HG03558 (cell line): Measurements from ENCODE around the gene METTL2B.
A peak's percentile ranks its signal among the peaks of the same experiment; 100 is the strongest.

ENCODE experiments used
- ATAC-seq: cut with Tn5 transposase; IDR thresholded peaks from one replicate; pipeline ENCODE4 v1.9.1; 2021; ENCODE audit warnings: moderate number of reproducible peaks; ENCODE audit not compliant: unreplicated experiment; ENCODE audit errors: extremely low read depth

The METTL2B gene, protein sequence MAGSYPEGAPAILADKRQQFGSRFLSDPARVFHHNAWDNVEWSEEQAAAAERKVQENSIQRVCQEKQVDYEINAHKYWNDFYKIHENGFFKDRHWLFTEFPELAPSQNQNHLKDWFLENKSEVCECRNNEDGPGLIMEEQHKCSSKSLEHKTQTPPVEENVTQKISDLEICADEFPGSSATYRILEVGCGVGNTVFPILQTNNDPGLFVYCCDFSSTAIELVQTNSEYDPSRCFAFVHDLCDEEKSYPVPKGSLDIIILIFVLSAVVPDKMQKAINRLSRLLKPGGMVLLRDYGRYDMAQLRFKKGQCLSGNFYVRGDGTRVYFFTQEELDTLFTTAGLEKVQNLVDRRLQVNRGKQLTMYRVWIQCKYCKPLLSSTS

DNA sequence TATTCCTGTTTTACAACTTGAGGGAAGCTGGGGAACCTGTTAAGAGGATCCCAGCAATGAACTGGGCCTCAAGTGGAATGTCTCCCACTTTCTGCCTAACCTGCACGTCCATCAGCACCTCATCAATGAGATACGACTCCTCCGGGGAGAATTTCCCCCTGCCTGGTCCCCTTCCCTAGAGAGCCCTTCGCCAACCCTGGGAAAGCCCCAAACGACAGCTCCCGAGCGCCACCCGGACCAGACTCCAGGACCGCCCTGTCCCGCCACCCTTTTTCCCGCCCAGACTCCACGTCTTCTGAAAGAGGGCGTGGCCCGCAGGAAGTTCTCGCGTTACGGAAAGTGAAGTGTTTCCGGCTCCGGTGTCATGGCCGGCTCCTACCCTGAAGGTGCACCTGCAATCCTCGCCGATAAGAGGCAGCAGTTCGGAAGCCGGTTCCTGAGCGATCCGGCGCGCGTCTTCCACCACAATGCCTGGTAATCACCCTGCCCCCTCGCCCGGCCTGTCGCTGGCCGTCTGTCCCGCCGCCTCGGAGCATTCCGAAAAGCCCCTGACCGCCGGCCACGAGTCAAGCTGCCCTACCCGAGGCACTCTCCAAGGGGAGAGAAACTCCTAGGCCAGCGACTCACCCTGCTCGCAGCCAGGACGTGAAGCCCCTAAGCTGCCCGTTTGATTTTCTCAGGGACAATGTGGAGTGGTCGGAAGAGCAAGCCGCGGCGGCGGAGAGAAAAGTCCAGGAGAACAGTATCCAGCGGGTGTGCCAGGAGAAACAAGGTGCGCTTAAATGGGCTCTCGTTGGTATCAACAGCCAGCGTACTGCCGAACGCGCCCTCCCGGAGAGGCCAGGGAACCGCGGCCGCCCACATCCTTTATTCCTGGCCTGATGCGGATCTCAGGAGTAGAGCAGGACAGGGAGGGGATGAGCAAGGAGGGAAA, at the start of gene METTL2B:
Gene METTL2B, plus strand, starts transcription at position 347 of the 934 bp plus-strand sequence. Its CDS starts 18 bp downstream, at position 365.
- peak; percentile 84 for ATAC-seq

DNA sequence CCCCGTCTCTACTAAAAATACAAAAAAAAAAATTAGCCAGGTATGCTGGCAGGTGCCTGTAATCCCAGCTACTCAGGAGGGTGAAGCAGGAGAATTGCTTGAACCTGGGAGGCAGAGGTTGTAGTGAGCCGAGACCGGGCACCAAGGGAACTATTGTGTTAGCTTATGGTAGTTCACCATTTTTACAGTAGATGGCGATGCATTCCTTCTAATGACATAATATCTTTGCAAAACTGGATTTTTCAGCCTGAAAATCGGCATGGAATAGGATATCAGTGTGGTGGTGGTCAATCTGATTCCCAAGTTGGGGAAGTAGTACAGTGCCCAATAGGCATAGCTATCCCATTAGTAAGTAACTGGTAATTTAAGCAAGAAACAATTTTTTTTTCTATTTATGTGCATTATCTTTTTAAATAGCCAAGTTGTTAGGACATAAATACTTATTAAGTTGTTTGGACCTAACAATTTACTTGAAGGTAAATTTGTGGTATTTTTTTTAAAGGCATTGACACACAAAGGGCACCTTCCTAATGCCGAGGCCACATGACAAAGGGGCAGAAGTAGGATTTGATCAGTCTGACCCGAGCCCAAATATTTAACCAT, 49.2 kb upstream of the METTL2B start:
- no peak for ATAC-seq

DNA sequence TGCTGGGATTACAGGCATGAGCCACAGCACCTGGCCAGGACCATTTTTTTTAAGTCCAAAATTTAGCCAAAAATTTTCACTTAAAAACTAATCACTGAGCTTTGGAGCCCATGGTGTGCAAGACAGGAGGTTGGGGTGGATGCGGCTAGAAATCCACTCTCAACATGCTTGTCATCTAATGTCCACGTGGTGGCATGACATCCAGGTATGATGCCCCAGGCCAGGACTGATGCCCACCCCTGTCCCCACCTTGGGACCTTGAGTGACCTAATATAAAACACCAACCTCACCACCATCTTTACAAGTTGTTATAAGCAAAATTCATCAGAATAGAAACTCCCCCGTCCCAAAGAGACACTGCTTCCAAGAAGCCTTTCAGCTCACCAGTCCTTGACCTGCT, 46.3 kb upstream of the METTL2B start:
- no peak for ATAC-seq

DNA sequence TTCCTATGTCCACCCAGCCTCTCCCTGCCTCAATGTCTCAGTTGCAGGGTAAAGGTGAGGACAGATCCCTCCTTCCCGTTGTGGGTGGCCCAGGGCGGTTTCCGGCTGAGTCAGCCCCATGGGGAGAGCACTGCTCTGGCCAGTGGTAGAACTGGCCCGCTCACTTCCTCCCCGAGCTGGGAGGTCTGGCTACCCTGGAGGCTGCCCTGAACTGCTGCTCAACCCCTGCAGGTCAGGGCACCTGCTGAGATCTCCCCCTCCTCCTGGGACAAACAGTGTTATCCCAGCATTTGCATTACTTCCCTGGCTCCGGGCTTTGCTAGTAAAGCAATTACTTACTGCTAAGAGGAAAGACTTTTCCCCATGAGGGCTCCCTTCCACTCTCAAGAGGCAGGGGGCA, 45.3 kb upstream of the METTL2B start:
- no peak for ATAC-seq

DNA sequence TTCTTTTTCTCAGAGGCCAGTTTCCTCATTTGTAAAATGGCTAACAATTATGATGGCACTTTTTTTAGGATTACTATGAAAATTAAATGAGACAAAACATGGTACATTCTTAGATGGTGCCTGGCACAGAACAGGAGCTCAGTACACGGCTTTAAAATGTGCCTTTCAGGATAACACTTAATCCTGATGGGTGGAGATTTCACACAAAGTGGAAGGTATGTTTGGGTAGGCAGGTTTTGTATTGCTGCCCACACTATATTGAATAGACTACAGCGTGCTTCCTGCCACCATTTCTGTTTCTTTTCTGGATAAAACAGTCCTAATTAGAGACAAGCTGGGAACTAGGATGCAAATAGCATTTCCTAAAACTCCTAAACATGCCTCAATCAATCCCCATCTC, 44.8 kb upstream of the METTL2B start:
- no peak for ATAC-seq

DNA sequence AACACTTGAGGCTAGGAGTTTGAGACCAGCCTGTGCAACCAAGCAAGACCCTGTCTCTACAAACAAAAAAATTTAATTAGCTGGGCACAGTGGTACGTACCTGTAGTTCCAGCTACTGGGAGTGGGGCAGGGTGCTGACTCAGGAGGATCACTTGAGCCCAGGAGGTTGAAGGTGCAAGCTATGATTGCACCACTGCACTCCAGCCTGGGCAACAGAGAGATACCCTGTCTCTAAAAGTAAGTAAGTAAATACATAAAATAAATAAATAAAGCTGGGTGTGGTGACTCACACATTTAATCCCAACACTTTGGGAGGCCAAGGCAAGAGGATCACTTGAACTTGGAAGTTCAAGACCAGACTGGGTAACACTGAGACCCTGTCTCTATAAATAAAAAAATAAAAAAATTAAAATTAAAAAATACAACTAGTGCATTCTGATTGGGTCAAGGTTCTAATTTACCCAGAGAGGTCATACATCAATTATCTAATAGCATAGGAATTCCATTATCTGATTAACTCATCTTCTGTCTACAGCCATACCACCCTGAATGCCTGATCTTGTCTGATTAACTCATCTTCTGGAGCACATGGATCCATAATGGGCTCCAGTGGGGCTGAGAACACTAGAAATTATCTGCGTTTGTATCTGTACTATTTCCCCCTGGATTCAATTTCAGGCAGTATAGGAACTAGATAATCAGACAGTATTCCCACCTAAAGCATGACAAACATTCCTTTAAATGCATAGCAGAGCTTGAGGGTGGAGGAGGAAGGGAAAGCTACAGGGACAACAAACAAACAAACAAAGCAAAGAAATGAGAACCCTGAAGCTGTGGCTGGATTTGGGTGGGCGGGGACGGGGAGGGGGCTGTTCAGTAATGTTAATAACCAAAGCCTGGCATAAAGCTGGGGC, 41.9 kb upstream of the METTL2B start:
- no peak for ATAC-seq

DNA sequence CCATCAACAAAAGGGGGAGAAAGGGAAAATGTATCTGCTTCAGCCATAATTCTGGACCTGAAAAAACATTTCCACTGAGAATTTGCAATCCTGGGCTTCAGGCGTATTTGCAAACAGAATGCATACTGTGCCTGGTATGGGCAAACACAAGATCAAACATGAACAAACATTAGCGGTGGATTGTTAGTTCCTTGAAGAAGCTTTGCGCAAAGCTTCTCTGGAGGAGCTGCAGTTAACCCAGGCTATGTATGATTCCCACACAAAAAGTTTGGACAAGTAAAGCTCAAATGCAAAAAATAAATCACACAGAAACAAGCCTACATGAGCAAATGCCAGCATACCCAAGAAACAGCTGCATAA, 41.2 kb upstream of the METTL2B start:
- no peak for ATAC-seq

DNA sequence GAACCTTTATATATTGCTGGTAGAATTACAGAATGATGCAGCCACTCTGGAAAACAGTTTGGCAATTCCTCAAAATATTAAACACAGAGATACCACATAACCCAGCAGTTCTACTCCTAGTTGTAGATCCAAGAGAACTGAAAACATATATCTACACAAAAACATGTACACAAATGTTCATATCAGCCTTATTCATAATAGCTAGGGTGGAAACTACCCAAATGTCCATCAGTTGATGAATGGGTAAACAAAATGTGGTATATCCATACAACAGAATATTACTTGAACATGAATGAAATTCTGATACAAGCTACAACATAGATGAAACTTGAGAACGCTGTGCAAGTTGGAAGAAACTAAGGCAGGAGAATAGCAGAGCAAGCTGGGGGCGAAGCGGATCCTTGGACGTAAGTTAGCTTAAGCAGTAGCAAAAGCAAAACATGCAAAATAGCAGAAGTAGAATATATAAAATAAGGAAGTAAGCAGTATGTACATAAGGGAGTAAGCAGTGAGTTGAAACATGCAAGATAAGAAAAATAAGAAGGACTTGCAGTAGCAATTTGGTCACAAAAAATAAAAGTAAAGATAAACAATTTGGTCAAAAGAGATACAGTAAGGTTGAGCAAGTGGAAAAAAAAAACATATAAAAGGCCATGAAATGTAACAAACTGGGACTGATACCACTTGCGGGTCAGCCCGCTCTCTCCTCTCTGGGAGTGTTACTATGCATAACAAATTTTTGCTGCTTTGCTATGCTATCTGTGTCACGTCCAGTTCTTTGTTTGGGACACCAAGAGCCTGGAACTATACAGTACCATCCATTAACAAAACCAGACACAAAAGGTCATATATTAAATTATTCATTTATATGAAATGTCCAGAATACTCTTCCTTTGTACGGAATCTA, 38.9 kb upstream of the METTL2B start:
- no peak for ATAC-seq

DNA sequence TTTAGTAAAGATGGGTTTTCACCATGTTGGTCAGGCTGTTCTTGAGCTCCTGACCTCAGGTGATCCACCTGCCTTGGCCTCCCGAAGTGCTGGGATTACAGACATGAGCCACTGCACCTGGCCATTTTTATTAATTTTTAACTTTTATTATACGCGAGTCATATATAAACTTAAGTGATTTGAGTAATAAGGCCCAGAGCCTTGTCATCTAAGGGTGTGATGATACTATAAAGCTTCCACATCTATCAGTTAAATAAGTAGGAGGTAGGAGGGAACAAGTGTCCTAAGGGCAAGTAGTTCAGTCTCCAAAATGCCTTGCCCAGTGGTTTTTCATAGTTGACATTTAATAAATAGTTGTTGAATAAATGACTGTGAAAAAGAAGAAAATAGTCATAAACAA, 34.2 kb upstream of the METTL2B start:
- no peak for ATAC-seq

DNA sequence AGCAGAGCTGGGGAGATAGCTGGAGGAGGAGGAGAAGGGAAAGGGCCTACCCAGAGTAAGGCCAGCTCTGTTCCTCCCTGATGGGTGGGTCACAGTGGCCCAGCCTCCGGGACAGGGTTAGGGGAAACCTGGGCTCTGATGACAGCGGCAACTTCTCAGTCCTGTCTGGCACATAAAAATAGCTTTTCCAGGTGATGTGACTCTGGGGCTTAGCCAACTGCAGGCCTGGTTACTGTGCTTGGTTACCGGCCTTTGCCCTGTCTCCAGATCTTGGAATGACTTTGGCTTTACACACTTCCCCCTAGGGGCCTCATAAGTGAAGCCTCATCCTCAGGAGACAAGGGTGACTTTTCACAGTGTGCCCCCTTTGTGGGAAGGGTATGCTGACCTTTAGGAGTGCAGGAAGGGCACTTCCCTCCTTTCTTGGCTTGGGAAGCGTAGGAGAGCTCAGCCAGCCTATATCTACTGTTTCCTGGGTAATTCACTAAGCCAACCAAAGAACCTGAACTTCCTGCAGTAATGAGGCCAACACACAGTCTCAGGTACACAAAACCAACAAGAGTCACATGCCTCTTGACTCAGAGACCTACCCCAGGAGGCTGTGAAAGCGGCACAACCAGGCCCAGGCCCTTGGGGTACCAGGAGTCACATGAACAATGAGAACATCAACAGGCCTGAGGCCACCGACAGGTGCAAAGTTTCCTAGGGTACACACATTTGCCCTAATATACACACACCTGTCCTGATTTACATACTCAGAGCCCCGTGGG, 32.5 kb upstream of the METTL2B start:
- no peak for ATAC-seq

DNA sequence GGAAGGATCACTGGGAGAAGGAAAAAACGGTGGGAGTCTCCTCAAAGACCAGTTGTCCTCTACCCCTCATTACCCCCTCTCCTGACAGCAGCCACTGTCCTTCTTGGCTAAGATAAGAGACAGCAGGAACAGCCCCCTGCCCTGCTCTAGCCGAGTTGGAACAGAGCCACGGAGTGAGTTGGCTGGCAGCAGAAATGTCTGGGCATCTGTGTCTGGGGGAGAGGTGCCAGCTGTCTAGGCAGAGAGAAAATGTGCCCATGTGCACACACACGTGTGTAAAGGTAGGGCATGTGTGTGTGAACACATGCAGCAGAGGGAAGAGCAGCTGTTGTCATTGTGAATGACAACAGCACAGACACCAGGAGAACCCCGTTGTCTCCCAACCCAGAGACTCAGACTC, 30.2 kb upstream of the METTL2B start:
- no peak for ATAC-seq

DNA sequence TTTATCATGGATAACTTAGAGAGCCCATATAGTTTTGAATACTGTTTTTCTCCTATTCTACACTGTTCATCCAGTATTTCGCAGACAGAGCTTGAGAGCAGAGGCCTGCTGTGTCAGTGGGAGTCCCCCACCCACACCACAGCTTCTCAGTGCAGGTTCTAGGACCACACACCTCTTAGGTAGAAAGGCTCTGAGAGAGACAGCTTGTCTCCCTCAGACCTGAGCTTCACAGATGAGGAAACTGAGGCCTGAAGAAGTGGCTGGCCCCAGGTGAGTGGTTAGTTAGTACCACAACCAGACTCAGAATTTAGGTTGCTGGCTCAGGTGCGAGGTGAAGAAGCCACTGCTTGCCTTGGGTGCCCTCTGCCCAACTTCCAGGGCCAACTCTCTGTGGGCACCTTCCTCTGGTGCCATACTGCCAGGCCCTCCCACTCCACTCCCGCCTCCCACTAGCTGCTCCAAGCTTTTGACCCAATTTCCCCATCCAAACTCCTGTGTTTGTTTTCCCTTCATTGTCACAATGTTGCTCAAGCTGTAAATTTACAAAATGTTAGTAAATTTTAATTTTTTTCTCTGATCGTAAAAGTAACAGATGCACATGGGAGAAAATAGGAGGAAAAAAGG, 28.5 kb upstream of the METTL2B start:
- ATAC-seq, result no peak

DNA sequence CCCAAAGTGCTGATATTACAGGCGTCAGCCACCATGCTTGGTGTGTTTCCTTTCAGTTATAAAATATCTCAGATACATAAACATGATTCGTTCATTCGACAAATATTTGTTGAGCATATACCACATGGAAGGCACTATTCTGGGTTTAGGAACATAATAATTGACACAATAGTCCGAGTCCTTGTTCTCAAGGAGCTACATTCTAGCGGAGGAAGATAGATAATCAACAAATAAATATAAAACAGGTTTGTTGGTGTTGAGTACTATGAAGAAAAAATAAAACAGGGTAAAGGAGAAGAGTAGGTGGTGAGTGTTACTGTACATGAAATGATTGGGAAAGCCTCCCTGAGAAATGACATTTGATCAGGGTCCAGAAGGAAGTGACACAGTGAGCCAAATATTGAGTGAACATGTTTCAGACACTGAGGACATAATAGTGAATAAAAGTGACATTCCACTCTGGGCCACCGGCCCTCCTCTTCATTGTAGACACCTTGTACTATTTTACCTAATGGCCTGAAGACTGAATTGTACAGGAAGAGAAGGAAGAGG, 27.7 kb upstream of the METTL2B start:
- no peak for ATAC-seq

DNA sequence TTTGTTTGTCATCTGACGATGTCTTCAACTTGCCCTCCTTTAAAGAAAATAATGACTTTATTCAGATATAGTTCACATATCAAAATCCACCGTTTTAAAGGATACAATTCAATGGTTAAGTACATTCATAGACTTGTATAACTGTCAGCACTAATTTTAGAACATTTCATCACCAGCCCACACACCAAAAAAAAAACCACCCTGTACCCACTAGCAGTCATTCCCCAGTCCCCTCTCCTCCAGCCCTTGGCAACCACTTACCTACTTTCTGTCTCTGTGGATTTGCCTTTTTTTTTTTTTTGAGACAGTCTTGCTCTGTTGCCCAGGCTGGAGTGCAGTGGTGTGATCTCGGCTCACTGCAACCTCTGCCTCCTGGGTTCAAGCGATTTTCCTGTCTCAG, 26.1 kb upstream of the METTL2B start:
- ATAC-seq, result no peak

DNA sequence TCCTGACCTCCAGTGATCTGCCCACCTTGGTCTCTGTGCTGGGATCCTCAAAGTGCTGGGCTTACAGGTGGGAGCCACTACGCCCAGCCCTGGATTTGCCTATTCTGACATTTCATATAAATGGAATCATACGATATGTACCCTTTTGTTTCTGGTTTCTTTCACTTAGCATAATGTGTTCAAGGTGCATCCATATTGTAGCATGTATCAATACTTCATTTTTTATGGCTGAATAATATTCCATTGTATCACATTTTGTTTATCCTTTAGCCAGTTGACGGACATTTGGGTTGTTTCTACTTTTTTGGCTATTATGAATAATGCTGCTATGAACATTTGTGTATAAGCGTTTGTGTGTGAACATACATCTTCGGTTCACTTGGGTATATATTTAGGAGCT, 25.6 kb upstream of the METTL2B start:
- ATAC-seq, result no peak

DNA sequence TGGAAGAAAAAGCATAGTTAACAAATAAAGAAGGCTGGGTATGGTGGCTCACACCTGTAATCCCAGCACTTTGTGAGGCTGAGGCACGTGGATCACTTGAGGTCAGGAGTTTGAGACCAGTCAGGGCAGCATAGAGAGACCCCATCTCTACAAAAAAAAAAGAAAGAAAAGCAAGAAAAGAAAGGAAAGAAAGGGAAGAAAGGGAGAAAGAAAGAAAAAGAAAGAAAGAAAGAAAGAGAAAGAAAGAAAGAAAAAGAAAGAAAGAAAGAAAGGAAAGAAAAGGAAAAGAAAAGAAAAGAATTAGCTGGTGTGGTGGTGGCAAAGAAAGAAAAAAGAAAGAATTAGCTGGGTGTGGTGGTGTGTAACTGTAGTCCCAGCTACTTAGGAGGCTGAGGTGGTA, 24.0 kb upstream of the METTL2B start:
- ATAC-seq, result no peak
